ENCODE data around the gene THRB. TPM values are rescaled to one million over a fixed set of nuclear protein-coding genes. Genes with fewer than 3 reads are reported as not detected.

Gene THRB
- total and polyA plus RNA-seq, 9 of the 15 experiments (the other 6 are each of a cell fraction or from before 2014, with no cell fraction given) = 1.7 to 14.9 (median 6.9) TPM

GRCh38 chr3:24133436-24133835, 361.2 kb downstream of the THRB start (continued):
- TF ChIP-seq SLC30A9 (CRISPR knock-in tag; IDR thresholded peaks at IDR 0.05) (no peak), ZBTB8A (IDR thresholded peaks at IDR 0.05; ENCODE audit: partially characterized antibody) (no peak), MXD1 (CRISPR knock-in tag; IDR thresholded peaks at IDR 0.05; ENCODE audit: borderline replicate concordance, poor library complexity, severe bottlenecking) (no peak), CREB3 (tag; conservative IDR thresholded peaks at IDR 0.05; ENCODE audit: low read depth) (no peak), RAD21 (CRISPR knock-in tag; conservative IDR thresholded peaks at IDR 0.05 in 1 of 2, IDR thresholded peaks at IDR 0.05 in 1 of 2) (no peak)

GRCh38 chr3:24129549-24129948, 365.1 kb downstream of the THRB start:
- in situ Hi-C loops (cut with MboI) (no loop called here), intact Hi-C loops (cut with micrococcal nuclease) (no loop called here)
- no peaks in the 10 kb centered on the region for H4K20me1 ChIP-seq (replicated peaks; ENCODE audit: control insufficient read depth, insufficient read depth, low read length)
- H3K9ac ChIP-seq (ENCODE audit: insufficient read depth in 1 of 2, low read depth in 2 of 2, low read length in 2 of 2) = no peak overlapping the region
- whole genome bisulfite sequencing (ENCODE audit: insufficient coverage, low coverage, missing lambda C conversion rate) = 37% methylated on average over 5 of the region's 5 CpGs
- no peak for FAIRE-seq
- no peak overlapping the region for H3K27ac ChIP-seq (ENCODE audit: extremely low read depth, low read depth, low read length)
- no TSS peak for BruUV-seq (replicated peaks)
- no peak overlapping the region for H3K4me2 ChIP-seq (ENCODE audit: insufficient read depth, low read length)
- H3K9me1 ChIP-seq (ENCODE audit: control insufficient read depth, insufficient read depth, low read length) = no peaks in the 10 kb centered on the region
- H3K79me2 ChIP-seq (ENCODE audit: control insufficient read depth, insufficient read depth, low read length) = no peaks in the 10 kb centered on the region
- H3K36me3 ChIP-seq (ENCODE audit: control insufficient read depth, insufficient read depth, low read length) = peaks cover 2% of the 10 kb centered on the region; the same call in 1 of the 3 replicates
- ChIA-PET POLR2A (no interaction called here), CTCF (ENCODE audit: low intra/inter-chr PET ratio) (no interaction called here)
- no peak for ATAC-seq
- H2AFZ ChIP-seq (ENCODE audit: low read depth, low read length) = no peak overlapping the region
- H3K27me3 ChIP-seq (ENCODE audit: control insufficient read depth in 2 of 2, insufficient read depth in 2 of 2, low read length in 2 of 2) = no peaks in the 10 kb centered on the region
- H3K4me1 ChIP-seq (replicated peaks in 1 of 2; ENCODE audit: control insufficient read depth in 2 of 2, insufficient read depth in 2 of 2, low read length in 2 of 2) = no peaks in the 10 kb centered on the region
- H3K9me3 ChIP-seq (replicated peaks; ENCODE audit: control insufficient read depth, insufficient read depth, low read depth, low read length) = no peaks in the 10 kb centered on the region
- DNase-seq (ENCODE audit: extremely low read depth in 1 of 4, low spot score in 3 of 4) = no peak
- no peak overlapping the region for H3K4me3 ChIP-seq
- no peak for TF ChIP-seq RFX5 (IDR thresholded peaks at IDR 0.05; ENCODE audit: low read depth, low read length)
- TF ChIP-seq VEZF1 (CRISPR knock-in tag; IDR thresholded peaks at IDR 0.05) = no peak
- TF ChIP-seq ZFP36 (IDR thresholded peaks at IDR 0.05; ENCODE audit: low read depth, low read length, partially characterized antibody) = no peak
- no peak for TF ChIP-seq SNIP1 (IDR thresholded peaks at IDR 0.05; ENCODE audit: low read depth)
- TF ChIP-seq RHOXF2B (CRISPR knock-in tag; conservative IDR thresholded peaks at IDR 0.05) = no peak
- TF ChIP-seq ZFX (CRISPR knock-in tag; IDR thresholded peaks at IDR 0.05) = no peak
- TF ChIP-seq GATAD2B (IDR thresholded peaks at IDR 0.05; ENCODE audit: borderline replicate concordance) = no peak
- TF ChIP-seq XRCC5 (IDR thresholded peaks at IDR 0.05; ENCODE audit: low read depth, low read length) = no peak
- TF ChIP-seq ILF3 (IDR thresholded peaks at IDR 0.05; ENCODE audit: borderline replicate concordance) = no peak
- no peak for TF ChIP-seq THAP12 (CRISPR knock-in tag; IDR thresholded peaks at IDR 0.05)

All from K562 (cell line).